HEK293 (cell line): Measurements from ENCODE around the gene UQCR11.

Experiments used
- HOXC10 ChIP-seq: sonication (generic); formaldehyde crosslinking; IDR thresholded peaks from 2 replicates; pipeline ENCODE4 v1.8.1; 2023; ENCODE audit warnings: mild to moderate bottlenecking, missing genetic modification reagents
- PBX3 ChIP-seq: sonication (generic); formaldehyde crosslinking; IDR thresholded peaks from 2 replicates; pipeline ENCODE4 v1.8.1; 2022; ENCODE audit warnings: mild to moderate bottlenecking, moderate library complexity, missing genetic modification reagents
- SETDB1 ChIP-seq: IDR thresholded peaks from one replicate; pipeline ENCODE4 v1.6.1; 2017; ENCODE audit warnings: mild to moderate bottlenecking, low read length, moderate library complexity, mixed read lengths; ENCODE audit not compliant: insufficient read length
- ZNF157 ChIP-seq: fragments of 450-650 bp; formaldehyde crosslinking; IDR thresholded peaks from 2 replicates; pipeline ENCODE4 v1.5.1; 2016; ENCODE audit warnings: missing biosample characterization, missing genetic modification characterization
- ZNF274 ChIP-seq, 2 experiments: fragments of 200-500 bp in 1 of 2; fragments of 450-650 bp in 1 of 2; sonication (Bioruptor generic) in 1 of 2; formaldehyde crosslinking in 1 of 2; IDR thresholded peaks; 2 replicates each; pipeline versions ENCODE4 v1.5.1 to v1.6.1; 2014 to 2016; ENCODE audit warnings: borderline replicate concordance in 1 of 2, inconsistent platforms in 1 of 2, low read length in 1 of 2, missing biosample characterization in 1 of 2, missing genetic modification characterization in 1 of 2
- ZNF280D ChIP-seq: fragments of 450-650 bp; formaldehyde crosslinking; IDR thresholded peaks from 2 replicates; pipeline ENCODE4 v1.5.1; 2016; ENCODE audit warnings: missing biosample characterization, missing genetic modification characterization
- TF ChIP-seq, protein P1 (sequence below): fragments of 450-650 bp; formaldehyde crosslinking; IDR thresholded peaks from 2 replicates; pipeline ENCODE4 v1.5.1; 2016; ENCODE audit warnings: missing biosample characterization, missing genetic modification characterization

DNA sequence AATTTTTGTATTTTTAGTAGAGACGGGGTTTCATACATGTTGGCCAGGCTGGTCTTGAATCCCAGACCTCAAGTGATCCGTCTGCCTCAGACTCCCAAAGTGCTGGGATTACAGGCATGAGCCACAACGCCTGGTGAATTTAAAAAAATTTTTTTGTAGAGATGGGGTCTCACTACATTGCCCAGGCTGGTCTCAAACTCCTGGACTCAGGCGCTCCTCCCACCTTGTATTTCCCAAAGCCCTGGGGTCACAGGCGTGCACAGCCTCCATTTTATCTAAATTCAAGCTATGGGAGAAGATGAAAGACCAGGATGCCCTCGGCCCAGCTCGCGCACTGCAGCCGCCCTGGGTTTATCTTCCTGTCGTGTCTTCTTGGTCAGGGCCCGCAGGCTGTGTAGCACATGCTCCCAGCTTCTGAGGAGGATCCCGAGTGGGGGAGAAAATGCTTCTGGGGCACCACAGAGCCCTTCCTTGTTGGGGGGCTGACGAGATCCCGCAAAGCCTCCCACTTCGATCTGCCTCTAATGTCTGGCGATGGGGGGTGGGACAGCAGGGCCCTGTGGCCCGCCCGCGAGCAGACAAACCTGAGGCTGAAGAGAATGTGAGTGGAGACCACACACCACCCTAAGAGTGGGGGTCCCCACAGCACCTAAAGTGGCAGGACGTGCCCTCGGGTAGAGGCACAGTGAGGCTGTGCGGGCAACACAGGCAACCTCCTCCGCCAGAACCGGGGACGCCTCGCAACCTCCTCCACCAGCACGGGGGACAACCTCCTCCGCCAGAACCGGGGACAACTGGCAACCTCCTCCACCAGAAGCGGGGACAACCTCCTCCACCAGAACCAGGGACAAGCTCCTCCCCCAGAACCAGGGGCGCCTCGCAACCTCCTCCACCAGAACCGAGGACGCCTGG lies 31.3 kb upstream of the UQCR11 start:
- no peak for TF ChIP-seq SETDB1
- TF ChIP-seq HOXC10 (CRISPR knock-in tag), result no peak
- TF ChIP-seq, protein P1, sequence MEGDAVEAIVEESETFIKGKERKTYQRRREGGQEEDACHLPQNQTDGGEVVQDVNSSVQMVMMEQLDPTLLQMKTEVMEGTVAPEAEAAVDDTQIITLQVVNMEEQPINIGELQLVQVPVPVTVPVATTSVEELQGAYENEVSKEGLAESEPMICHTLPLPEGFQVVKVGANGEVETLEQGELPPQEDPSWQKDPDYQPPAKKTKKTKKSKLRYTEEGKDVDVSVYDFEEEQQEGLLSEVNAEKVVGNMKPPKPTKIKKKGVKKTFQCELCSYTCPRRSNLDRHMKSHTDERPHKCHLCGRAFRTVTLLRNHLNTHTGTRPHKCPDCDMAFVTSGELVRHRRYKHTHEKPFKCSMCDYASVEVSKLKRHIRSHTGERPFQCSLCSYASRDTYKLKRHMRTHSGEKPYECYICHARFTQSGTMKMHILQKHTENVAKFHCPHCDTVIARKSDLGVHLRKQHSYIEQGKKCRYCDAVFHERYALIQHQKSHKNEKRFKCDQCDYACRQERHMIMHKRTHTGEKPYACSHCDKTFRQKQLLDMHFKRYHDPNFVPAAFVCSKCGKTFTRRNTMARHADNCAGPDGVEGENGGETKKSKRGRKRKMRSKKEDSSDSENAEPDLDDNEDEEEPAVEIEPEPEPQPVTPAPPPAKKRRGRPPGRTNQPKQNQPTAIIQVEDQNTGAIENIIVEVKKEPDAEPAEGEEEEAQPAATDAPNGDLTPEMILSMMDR, result no peak
- TF ChIP-seq ZNF274 (IDR thresholded peaks at IDR 0.05; ENCODE audit: low read length), result no peak
- no peak for TF ChIP-seq ZNF274 (tag by site-specific recombination; IDR thresholded peaks at IDR 0.05; ENCODE audit: borderline replicate concordance)
- no peak for TF ChIP-seq PBX3 (CRISPR knock-in tag)
- TF ChIP-seq ZNF157 (tag by site-specific recombination), result no peak
- TF ChIP-seq ZNF280D (tag by site-specific recombination), result no peak
